Central memory CD8-positive, alpha-beta T cell (primary cell): ENCODE data around the gene YPEL2.

Experiments used
- ATAC-seq: fragments of 150-1000 bp; cut with Tn5 transposase; replicated peaks from 2 replicates; pipeline ENCODE4 v1.10.0; 2022; ENCODE audit warnings: mild to moderate bottlenecking, moderate FRiP score, moderate number of reproducible peaks; ENCODE audit not compliant: poor library complexity, severe bottlenecking; ENCODE audit errors: extremely low read depth
- DNase-seq, 2 donors: peaks; one replicate each; pipeline ENCODE4 v3.0.0; 2021; ENCODE audit warnings: low spot score in 2 of 2
- H3K27ac Mint-ChIP-seq: one replicate; pipeline ENCODE4 v1.8.0; 2022; ENCODE audit warnings: low read depth, mild to moderate bottlenecking, moderate library complexity, mixed read lengths
- H3K27me3 Mint-ChIP-seq: one replicate; pipeline ENCODE4 v1.8.0; 2022; ENCODE audit warnings: mixed read lengths
- H3K36me3 Mint-ChIP-seq: one replicate; pipeline ENCODE4 v1.8.0; 2022; ENCODE audit warnings: mild to moderate bottlenecking, moderate library complexity, mixed read lengths; ENCODE audit not compliant: insufficient read depth
- H3K4me1 Mint-ChIP-seq: one replicate; pipeline ENCODE4 v1.8.0; 2022; ENCODE audit warnings: mixed read lengths
- H3K4me3 Mint-ChIP-seq: one replicate; pipeline ENCODE4 v1.8.0; 2022; ENCODE audit warnings: mild to moderate bottlenecking, moderate library complexity, mixed read lengths
- H3K9me3 Mint-ChIP-seq: one replicate; pipeline ENCODE4 v1.8.0; 2022; ENCODE audit warnings: mixed read lengths

YPEL2 gene

GRCh38 chr17:59366773-59367656 is 35.6 kb downstream of the YPEL2 start:
- Mint-ChIP-seq H3K4me3 (no peak overlapping the region), H3K4me1 (peaks cover 58% of the 10 kb centered on the region), H3K27ac (no peak overlapping the region), H3K36me3 (peaks cover 8% of the 10 kb centered on the region), H3K27me3 (no peaks in the 10 kb centered on the region), H3K9me3 (no peaks in the 10 kb centered on the region)
- DNase-seq (no peak), ATAC-seq (no peak)

- DNase-seq (no peak), ATAC-seq (no peak)
- Mint-ChIP-seq H3K4me1 (peaks cover 57% of the 10 kb centered on the region), H3K9me3 (no peaks in the 10 kb centered on the region), H3K27ac (no peak overlapping the region), H3K4me3 (no peak overlapping the region), H3K36me3 (peaks cover 8% of the 10 kb centered on the region), H3K27me3 (no peaks in the 10 kb centered on the region)
These were observed 36.2 kb downstream of the YPEL2 start for GRCh38 chr17:59367657-59368045.

GRCh38 chr17:59368218-59368857 is 36.9 kb downstream of the YPEL2 start:
- H3K4me1 Mint-ChIP-seq = peaks cover 57% of the 10 kb centered on the region
- H3K27me3 Mint-ChIP-seq = no peaks in the 10 kb centered on the region
- H3K27ac Mint-ChIP-seq = no peak overlapping the region
- no peak overlapping the region for H3K4me3 Mint-ChIP-seq
- ATAC-seq (no peak), DNase-seq (no peak)
- peaks cover 8% of the 10 kb centered on the region for H3K36me3 Mint-ChIP-seq
- H3K9me3 Mint-ChIP-seq = no peaks in the 10 kb centered on the region

GRCh38 chr17:59369031-59369975 is 37.8 kb downstream of the YPEL2 start:
- no peak for ATAC-seq
- no peak for DNase-seq
- H3K4me1 Mint-ChIP-seq = peaks cover 57% of the 10 kb centered on the region
- H3K36me3 Mint-ChIP-seq = peaks cover 3% of the 10 kb centered on the region
- H3K27ac Mint-ChIP-seq = no peak overlapping the region
- H3K27me3 Mint-ChIP-seq = no peaks in the 10 kb centered on the region
- no peak overlapping the region for H3K4me3 Mint-ChIP-seq
- H3K9me3 Mint-ChIP-seq = no peaks in the 10 kb centered on the region

GRCh38 chr17:59370593-59371299 is 39.3 kb downstream of the YPEL2 start:
- no peak overlapping the region for H3K4me3 Mint-ChIP-seq
- H3K4me1 Mint-ChIP-seq = peaks cover 57% of the 10 kb centered on the region
- DNase-seq (no peak), ATAC-seq (no peak)
- no peaks in the 10 kb centered on the region for H3K9me3 Mint-ChIP-seq
- H3K27me3 Mint-ChIP-seq = no peaks in the 10 kb centered on the region
- H3K27ac Mint-ChIP-seq = no peak overlapping the region
- no peaks in the 10 kb centered on the region for H3K36me3 Mint-ChIP-seq

- Mint-ChIP-seq H3K9me3 (no peaks in the 10 kb centered on the region), H3K36me3 (no peaks in the 10 kb centered on the region), H3K27me3 (no peaks in the 10 kb centered on the region), H3K27ac (peak overlapping the region; percentile 30), H3K4me1 (peaks cover 51% of the 10 kb centered on the region), H3K4me3 (no peak overlapping the region)
- DNase-seq (no peak), ATAC-seq (no peak)
These were observed 40.1 kb downstream of the YPEL2 start for GRCh38 chr17:59371416-59372100.

GRCh38 chr17:59372138-59372751 is 40.8 kb downstream of the YPEL2 start:
- DNase-seq (no peak), ATAC-seq (no peak)
- Mint-ChIP-seq H3K4me3 (no peak overlapping the region), H3K36me3 (no peaks in the 10 kb centered on the region), H3K27me3 (no peaks in the 10 kb centered on the region), H3K27ac (peak overlapping the region; percentile 30), H3K9me3 (no peaks in the 10 kb centered on the region), H3K4me1 (peaks cover 49% of the 10 kb centered on the region)

- Mint-ChIP-seq H3K4me1 (peaks cover 47% of the 10 kb centered on the region), H3K27me3 (no peaks in the 10 kb centered on the region), H3K4me3 (peak overlapping the region; percentile 40), H3K9me3 (no peaks in the 10 kb centered on the region), H3K36me3 (peaks cover 2% of the 10 kb centered on the region), H3K27ac (no peak overlapping the region)
- DNase-seq (no peak), ATAC-seq (no peak)
These were observed 42.5 kb downstream of the YPEL2 start for GRCh38 chr17:59373882-59374495.

- no peaks in the 10 kb centered on the region for H3K9me3 Mint-ChIP-seq
- no peaks in the 10 kb centered on the region for H3K27me3 Mint-ChIP-seq
- no peak for ATAC-seq
- H3K4me3 Mint-ChIP-seq = peak overlapping the region; percentile 40
- no peak for DNase-seq
- peaks cover 47% of the 10 kb centered on the region for H3K4me1 Mint-ChIP-seq
- no peak overlapping the region for H3K27ac Mint-ChIP-seq
- peaks cover 2% of the 10 kb centered on the region for H3K36me3 Mint-ChIP-seq
These were observed 43.2 kb downstream of the YPEL2 start for GRCh38 chr17:59374612-59375011.

GRCh38 chr17:59375857-59376256 is 44.4 kb downstream of the YPEL2 start:
- ATAC-seq = no peak
- peaks cover 47% of the 10 kb centered on the region for H3K4me1 Mint-ChIP-seq
- H3K36me3 Mint-ChIP-seq = peaks cover 2% of the 10 kb centered on the region
- no peak overlapping the region for H3K4me3 Mint-ChIP-seq
- H3K9me3 Mint-ChIP-seq = no peaks in the 10 kb centered on the region
- H3K27ac Mint-ChIP-seq = no peak overlapping the region
- DNase-seq = no peak
- no peaks in the 10 kb centered on the region for H3K27me3 Mint-ChIP-seq

GRCh38 chr17:59376506-59376905 is 45.1 kb downstream of the YPEL2 start:
- no peak overlapping the region for H3K27ac Mint-ChIP-seq
- H3K4me1 Mint-ChIP-seq = peaks cover 45% of the 10 kb centered on the region

More at GRCh38 chr17:59376506-59376905, 45.1 kb downstream of the YPEL2 start:
- DNase-seq (no peak), ATAC-seq (no peak)
- no peak overlapping the region for H3K4me3 Mint-ChIP-seq
- H3K36me3 Mint-ChIP-seq = peaks cover 2% of the 10 kb centered on the region
- H3K9me3 Mint-ChIP-seq = no peaks in the 10 kb centered on the region
- no peaks in the 10 kb centered on the region for H3K27me3 Mint-ChIP-seq
